ENCODE data around the gene PRKAB2. TPM values are rescaled to one million over a fixed set of nuclear protein-coding genes. Genes with fewer than 3 reads are reported as not detected.

Gene PRKAB2
- total RNA-seq (10 to 100 TPM in 6 of 7 donors, 1 to 10 TPM in 1; 10.0 to 15.8 (median 13.4) TPM), polyA plus RNA-seq (10 to 100 TPM in 1 of 2 donors, 1 to 10 TPM in 1; 7.8 to 19.6 TPM)
- long read RNA-seq, donor 1, full-length matches to known transcripts, result 2 of 8 reads
- long read RNA-seq, donor 1, partial matches to known transcripts, result 3 of 8 reads
- long read RNA-seq, donor 1, other reads (novel, unspliced or antisense), result 3 of 8 reads
- long read RNA-seq, donor 2, full-length matches to known transcripts, result 9 of 9 reads
- long read RNA-seq, donor 2, partial matches to known transcripts, result 0 of 9 reads
- long read RNA-seq, donor 2, other reads (novel, unspliced or antisense), result 0 of 9 reads
- long read RNA-seq, donor 3, full-length matches to known transcripts, result 1 of 8 reads
- long read RNA-seq, donor 3, partial matches to known transcripts, result 0 of 8 reads
- long read RNA-seq, donor 3, other reads (novel, unspliced or antisense), result 7 of 8 reads

- Histone ChIP-seq H3K9me3 (no peaks in the 10 kb centered on the region), H3K4me3 (peak within 1 kb of the TSS; percentile 98), H3K36me3 (no peaks in the 10 kb centered on the region), H3K4me1 (ENCODE audit: insufficient read depth) (peaks cover 4% of the 10 kb centered on the region), H3K27ac (peak within 1 kb of the TSS; percentile 79 to 86), H3K27me3 (no peaks in the 10 kb centered on the region)
- 0% methylated on average over 45 to 72 of the region's 72 CpGs for WGBS, 3 donors
- TF ChIP-seq POLR2A (IDR thresholded peaks at IDR 0.05), result peak; percentile 48
- peak; percentile 93 to 97 (median 96) for TF ChIP-seq CTCF (IDR thresholded peaks at IDR 0.05)
- no peak for TF ChIP-seq EP300 (IDR thresholded peaks at IDR 0.05)
- intact Hi-C loops (cut with DNase I), result loop anchor here (1.0 to 10.0 kb wide), 3 partner anchors 70 to 72 kb away; partner anchors contain the start of gene CHD1L (in 4 of the 4)
- peak; percentile 94 to 98 (median 95) for DNase-seq
Observed at GRCh38 chr1:147172168-147173016, at the start of gene PRKAB2. PRKAB2 (minus strand) TSS chr1:147172470; CDS start chr1:147172144, 326 bp downstream.

- H3K4me3 ChIP-seq, result no peak overlapping the region
- H3K36me3 ChIP-seq, result no peaks in the 10 kb centered on the region
- H3K4me1 ChIP-seq (ENCODE audit: insufficient read depth), result no peaks in the 10 kb centered on the region
- intact Hi-C loops (cut with DNase I), result no loop called here
- H3K27me3 ChIP-seq, result no peaks in the 10 kb centered on the region
- TF ChIP-seq POLR2A (IDR thresholded peaks at IDR 0.05), result no peak
- H3K9me3 ChIP-seq, result no peaks in the 10 kb centered on the region
- H3K27ac ChIP-seq, result no peak overlapping the region
- no peak for DNase-seq
- WGBS, 3 donors, result 60 to 63% (median 61%) methylated on average over 3 of the region's 3 CpGs
Observed at GRCh38 chr1:147218606-147219005, 46.3 kb upstream of the PRKAB2 start.

GRCh38 chr1:147217141-147217540, 44.9 kb upstream of the PRKAB2 start:
- WGBS, 3 donors, result 86 to 99% (median 97%) methylated on average over 7 of the region's 7 CpGs
- DNase-seq, result no peak
- intact Hi-C loops (cut with DNase I), result no loop called here

GRCh38 chr1:147216124-147216523, 43.9 kb upstream of the PRKAB2 start:
- H3K9me3 ChIP-seq, result no peaks in the 10 kb centered on the region
- no peaks in the 10 kb centered on the region for H3K27me3 ChIP-seq
- DNase-seq, result no peak
- intact Hi-C loops (cut with DNase I), result no loop called here
- whole genome bisulfite sequencing, 3 donors, result 74 to 92% (median 92%) methylated on average over 3 of the region's 3 CpGs
- no peak for TF ChIP-seq POLR2A (IDR thresholded peaks at IDR 0.05)
- no peak for TF ChIP-seq EP300 (IDR thresholded peaks at IDR 0.05)
- TF ChIP-seq CTCF (IDR thresholded peaks at IDR 0.05), result no peak
- no peaks in the 10 kb centered on the region for H3K36me3 ChIP-seq
- H3K27ac ChIP-seq, result no peak overlapping the region
- no peaks in the 10 kb centered on the region for H3K4me1 ChIP-seq (ENCODE audit: insufficient read depth)
- H3K4me3 ChIP-seq, result no peak overlapping the region

More at GRCh38 chr1:147217141-147217540, 44.9 kb upstream of the PRKAB2 start:
- no peaks in the 10 kb centered on the region for H3K36me3 ChIP-seq
- no peak overlapping the region for H3K4me3 ChIP-seq
- no peaks in the 10 kb centered on the region for H3K27me3 ChIP-seq
- H3K4me1 ChIP-seq (ENCODE audit: insufficient read depth), result no peaks in the 10 kb centered on the region
- TF ChIP-seq EP300 (IDR thresholded peaks at IDR 0.05) (no peak), POLR2A (IDR thresholded peaks at IDR 0.05) (no peak), CTCF (IDR thresholded peaks at IDR 0.05) (no peak)
- H3K9me3 ChIP-seq, result no peaks in the 10 kb centered on the region
- no peak overlapping the region for H3K27ac ChIP-seq
